ENCODE results near the gene AHSG. TPM values are rescaled to one million over a fixed set of nuclear protein-coding genes. Genes with fewer than 3 reads are reported as not detected.

AHSG gene
- total RNA-seq, 1 experiment from 2014 or later = 1.6 TPM

DNA sequence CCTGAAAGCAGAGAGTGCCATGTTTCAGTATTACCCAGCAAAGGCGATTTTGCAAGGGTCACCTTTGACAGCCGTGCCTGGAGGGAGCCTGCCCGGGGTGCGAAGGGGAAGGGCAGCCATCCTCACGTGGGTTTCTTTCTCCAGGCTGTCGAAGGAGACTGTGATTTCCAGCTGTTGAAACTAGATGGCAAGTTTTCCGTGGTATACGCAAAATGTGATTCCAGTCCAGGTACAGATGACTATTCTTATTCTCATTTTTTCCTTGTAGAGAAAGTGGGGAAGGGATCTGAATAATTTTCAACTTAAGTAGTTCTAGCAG lies 3.4 kb downstream of the AHSG start:
- TF ChIP-seq ZNF274 (IDR thresholded peaks at IDR 0.05; ENCODE audit: low read depth, low read length) (no peak), CBX3 (IDR thresholded peaks at IDR 0.05; ENCODE audit: low read depth) (no peak), TCF7L2 (IDR thresholded peaks at IDR 0.05; ENCODE audit: borderline replicate concordance, extremely low read depth, insufficient read depth, insufficient read length) (no peak), SP1 (IDR thresholded peaks at IDR 0.05; ENCODE audit: low read depth) (no peak), FOSL1 (IDR thresholded peaks at IDR 0.05; ENCODE audit: low read depth) (no peak)
- TF ChIP-seq, protein P1, sequence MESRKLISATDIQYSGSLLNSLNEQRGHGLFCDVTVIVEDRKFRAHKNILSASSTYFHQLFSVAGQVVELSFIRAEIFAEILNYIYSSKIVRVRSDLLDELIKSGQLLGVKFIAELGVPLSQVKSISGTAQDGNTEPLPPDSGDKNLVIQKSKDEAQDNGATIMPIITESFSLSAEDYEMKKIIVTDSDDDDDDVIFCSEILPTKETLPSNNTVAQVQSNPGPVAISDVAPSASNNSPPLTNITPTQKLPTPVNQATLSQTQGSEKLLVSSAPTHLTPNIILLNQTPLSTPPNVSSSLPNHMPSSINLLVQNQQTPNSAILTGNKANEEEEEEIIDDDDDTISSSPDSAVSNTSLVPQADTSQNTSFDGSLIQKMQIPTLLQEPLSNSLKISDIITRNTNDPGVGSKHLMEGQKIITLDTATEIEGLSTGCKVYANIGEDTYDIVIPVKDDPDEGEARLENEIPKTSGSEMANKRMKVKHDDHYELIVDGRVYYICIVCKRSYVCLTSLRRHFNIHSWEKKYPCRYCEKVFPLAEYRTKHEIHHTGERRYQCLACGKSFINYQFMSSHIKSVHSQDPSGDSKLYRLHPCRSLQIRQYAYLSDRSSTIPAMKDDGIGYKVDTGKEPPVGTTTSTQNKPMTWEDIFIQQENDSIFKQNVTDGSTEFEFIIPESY (IDR thresholded peaks at IDR 0.05; ENCODE audit: extremely low read depth, insufficient replicate concordance, low read length) = no peak
- Histone ChIP-seq H2AFZ (ENCODE audit: low read depth, low read length, poor library complexity, severe bottlenecking) (no peak overlapping the region), H3K27me3 (ENCODE audit: insufficient read depth, low read length) (no peaks in the 10 kb centered on the region), H3K79me2 (ENCODE audit: insufficient read depth, low read length) (no peaks in the 10 kb centered on the region), H3K27ac (ENCODE audit: low read depth, low read length) (no peak overlapping the region), H4K20me1 (ENCODE audit: insufficient read depth) (no peaks in the 10 kb centered on the region), H3K36me3 (ENCODE audit: control insufficient read depth in 1 of 2, insufficient read depth in 2 of 2, low read length in 2 of 2) (no peaks in the 10 kb centered on the region), H3K4me2 (ENCODE audit: low read length) (no peak overlapping the region), H3K9me2 (ENCODE audit: insufficient read depth) (no peaks in the 10 kb centered on the region), H3K4me3 (replicated peaks in 1 of 2; ENCODE audit: low read depth in 1 of 2, low read length in 2 of 2) (no peak overlapping the region), H3K9me3 (ENCODE audit: control insufficient read depth in 1 of 2, insufficient read depth in 1 of 2, low read depth in 1 of 2, low read length in 2 of 2) (no peaks in the 10 kb centered on the region), H3K9ac (ENCODE audit: low read length) (no peak overlapping the region), H3K4me1 (ENCODE audit: control insufficient read depth in 1 of 2, insufficient read depth in 2 of 2, low read length in 2 of 2) (peaks cover 2 to 21% of the 10 kb centered on the region in 2 experiments; a peak in 2 of 4 replicates)
- POLR2A ChIA-PET = interaction anchor here (2.4 kb wide), 1 partner anchor 167 kb away, joined by 11 read pairs; the partner anchor contains the start of gene EIF4A2
- intact Hi-C loops (cut with micrococcal nuclease) = loop anchor here (2.0 to 5.0 kb wide), 2 partner anchors 359 to 633 kb away; no protein-coding TSS in a partner anchor
- CTCF ChIA-PET = interaction anchor here (1.2 to 8.4 kb wide), 14 partner anchors 8 to 673 kb away, joined by 3 to 64 read pairs (median 8); partner anchors contain the start of gene TBCCD1
- ATAC-seq = no peak
- DNase-seq (ENCODE audit: low read depth, low spot score) = no peak
- RAD21 ChIA-PET (ENCODE audit: low non-redundant PET in 1 of 2, low total read pairs in 2 of 2, uncharacterized antibody in 2 of 2, unreplicated experiment in 2 of 2) = no interaction called here
- no TSS peak for BruUV-seq (replicated peaks)

Measured in HCT116 (cell line).